Thyroid gland (tissue), 4 donors: Measurements from ENCODE around the gene TMEM254.

Experiments used
- CTCF ChIP-seq, 6 experiments: fragments of 200-600 bp in 3 of 6; fragments of 450-650 bp in 3 of 6; sonication (generic) in 3 of 6; IDR thresholded peaks; one replicate each; pipeline ENCODE4 v1.5.1; 2016 to 2019; ENCODE audit warnings: antibody characterized with exemption in 6 of 6, mild to moderate bottlenecking in 2 of 6, inconsistent platforms in 1 of 6, moderate library complexity in 1 of 6
- POLR2A ChIP-seq, 2 donors: fragments of 450-650 bp; IDR thresholded peaks; one replicate each; pipeline ENCODE4 v1.6.1; 2017; ENCODE audit warnings: antibody characterized with exemption in 2 of 2, mild to moderate bottlenecking in 2 of 2, moderate library complexity in 1 of 2

GRCh38 chr10:80131499-80131901 is 53.0 kb downstream of the TMEM254 start:
- TF ChIP-seq CTCF (IDR thresholded peaks at IDR 0.05), result no peak
- no peak for TF ChIP-seq POLR2A (IDR thresholded peaks at IDR 0.05)
